ENCODE results near the gene GTF2F2.

- TF ChIP-seq CTCF (conservative IDR thresholded peaks at IDR 0.05; ENCODE audit: low read depth, low read length): no peak
- TF ChIP-seq EZH2 (IDR thresholded peaks at IDR 0.05; ENCODE audit: borderline replicate concordance, low read depth, low read length, poor library complexity, severe bottlenecking): no peak
These were observed 79.4 kb downstream of the GTF2F2 start for GRCh38 chr13:45199711-45200110.
